Measurements from ENCODE around the gene ERC2. TPM values are rescaled to one million over a fixed set of nuclear protein-coding genes. Genes with fewer than 3 reads are reported as not detected.

The ERC2 gene
- total RNA-seq, 2 donors from 2014 or later, result 16.1 to 22.8 TPM

DNA sequence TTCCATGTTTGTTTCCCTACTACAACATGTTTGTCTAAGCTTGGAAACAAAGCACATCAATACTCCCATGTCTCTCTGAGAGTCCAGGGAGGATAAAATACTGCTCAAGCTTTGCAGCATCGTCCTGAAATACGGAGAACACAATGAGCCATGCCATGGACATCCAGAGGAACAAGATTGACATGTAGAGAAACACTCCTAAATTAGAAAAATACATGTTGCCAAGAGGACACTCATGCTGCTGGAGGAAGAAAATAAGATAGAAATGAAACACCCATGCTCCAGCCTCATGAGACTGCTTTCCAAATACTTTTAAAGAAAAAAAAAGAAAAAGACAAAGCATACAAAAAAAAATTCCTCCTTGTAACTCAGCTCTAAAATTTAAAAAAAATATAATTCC lies 387.0 kb downstream of the ERC2 start:
- TF ChIP-seq, protein P1, sequence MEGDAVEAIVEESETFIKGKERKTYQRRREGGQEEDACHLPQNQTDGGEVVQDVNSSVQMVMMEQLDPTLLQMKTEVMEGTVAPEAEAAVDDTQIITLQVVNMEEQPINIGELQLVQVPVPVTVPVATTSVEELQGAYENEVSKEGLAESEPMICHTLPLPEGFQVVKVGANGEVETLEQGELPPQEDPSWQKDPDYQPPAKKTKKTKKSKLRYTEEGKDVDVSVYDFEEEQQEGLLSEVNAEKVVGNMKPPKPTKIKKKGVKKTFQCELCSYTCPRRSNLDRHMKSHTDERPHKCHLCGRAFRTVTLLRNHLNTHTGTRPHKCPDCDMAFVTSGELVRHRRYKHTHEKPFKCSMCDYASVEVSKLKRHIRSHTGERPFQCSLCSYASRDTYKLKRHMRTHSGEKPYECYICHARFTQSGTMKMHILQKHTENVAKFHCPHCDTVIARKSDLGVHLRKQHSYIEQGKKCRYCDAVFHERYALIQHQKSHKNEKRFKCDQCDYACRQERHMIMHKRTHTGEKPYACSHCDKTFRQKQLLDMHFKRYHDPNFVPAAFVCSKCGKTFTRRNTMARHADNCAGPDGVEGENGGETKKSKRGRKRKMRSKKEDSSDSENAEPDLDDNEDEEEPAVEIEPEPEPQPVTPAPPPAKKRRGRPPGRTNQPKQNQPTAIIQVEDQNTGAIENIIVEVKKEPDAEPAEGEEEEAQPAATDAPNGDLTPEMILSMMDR (conservative IDR thresholded peaks at IDR 0.05), result no peak
- Histone ChIP-seq H3K27ac (ENCODE audit: low read depth, low read length) (no peak overlapping the region), H3K9me3 (ENCODE audit: control insufficient read depth, low read length) (no peaks in the 10 kb centered on the region), H3K27me3 (ENCODE audit: control insufficient read depth, insufficient read depth, low read length, poor library complexity, severe bottlenecking) (no peaks in the 10 kb centered on the region), H3K36me3 (ENCODE audit: control insufficient read depth, insufficient read depth, low read length) (no peaks in the 10 kb centered on the region), H3K4me3 (ENCODE audit: low read length) (no peak overlapping the region), H3K4me1 (ENCODE audit: control insufficient read depth, insufficient read depth, low read length) (no peaks in the 10 kb centered on the region), H3K9ac (ENCODE audit: extremely low read depth, low read length, poor library complexity, severe bottlenecking) (no peak overlapping the region)
- Mint-ChIP-seq H3K27me3 (ENCODE audit: insufficient read depth) (no peaks in the 10 kb centered on the region), H3K4me1 (no peaks in the 10 kb centered on the region), H3K4me3 (no peak overlapping the region), H3K27ac (no peak overlapping the region), H3K36me3 (ENCODE audit: low read depth) (no peaks in the 10 kb centered on the region), H3K9me3 (no peaks in the 10 kb centered on the region)
- 94 to 100% methylated on average over 2 of the region's 2 CpGs for WGBS, 2 experiments (ENCODE audit: insufficient coverage in 1 of 2, insufficient read length in 1 of 2)
- DNase-seq, result no peak

DNA sequence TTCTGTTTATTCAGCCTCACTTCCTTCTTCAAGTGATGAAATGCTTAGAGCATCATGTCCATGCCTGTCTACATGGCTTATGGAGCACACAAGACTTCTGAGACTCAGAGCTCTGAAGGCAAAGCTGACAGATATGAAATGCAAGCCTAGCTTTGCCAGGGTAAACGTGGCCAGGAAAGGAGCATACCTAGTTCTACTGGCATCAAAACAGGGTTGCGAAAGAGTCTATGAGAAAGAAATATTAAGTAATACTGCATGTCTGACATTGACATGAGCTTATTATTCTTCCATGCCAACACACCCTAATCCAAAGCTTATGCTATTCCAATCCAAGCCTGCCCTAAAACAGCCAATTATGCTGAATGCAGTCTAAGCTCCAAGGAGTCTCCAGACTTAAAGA lies 391.5 kb downstream of the ERC2 start:
- Histone ChIP-seq H3K9ac (ENCODE audit: extremely low read depth, low read length, poor library complexity, severe bottlenecking) (no peak overlapping the region), H3K4me1 (ENCODE audit: control insufficient read depth, insufficient read depth, low read length) (no peaks in the 10 kb centered on the region), H3K27ac (ENCODE audit: low read depth, low read length) (no peak overlapping the region), H3K9me3 (ENCODE audit: control insufficient read depth, low read length) (no peaks in the 10 kb centered on the region), H3K4me3 (ENCODE audit: low read length) (no peak overlapping the region), H3K27me3 (ENCODE audit: control insufficient read depth, insufficient read depth, low read length, poor library complexity, severe bottlenecking) (no peaks in the 10 kb centered on the region), H3K36me3 (ENCODE audit: control insufficient read depth, insufficient read depth, low read length) (no peaks in the 10 kb centered on the region)
- H3K27me3 Mint-ChIP-seq (ENCODE audit: insufficient read depth), result no peaks in the 10 kb centered on the region
- H3K4me3 Mint-ChIP-seq, result no peak overlapping the region
- no peaks in the 10 kb centered on the region for H3K4me1 Mint-ChIP-seq
- DNase-seq, result no peak
- no peaks in the 10 kb centered on the region for H3K9me3 Mint-ChIP-seq
- H3K36me3 Mint-ChIP-seq (ENCODE audit: low read depth), result no peaks in the 10 kb centered on the region
- H3K27ac Mint-ChIP-seq, result no peak overlapping the region
- TF ChIP-seq, protein P1 (conservative IDR thresholded peaks at IDR 0.05), result no peak
- WGBS, 2 experiments (ENCODE audit: insufficient coverage in 1 of 2, insufficient read length in 1 of 2), result 75 to 99% methylated on average over 1 to 2 of the region's 2 CpGs

DNA sequence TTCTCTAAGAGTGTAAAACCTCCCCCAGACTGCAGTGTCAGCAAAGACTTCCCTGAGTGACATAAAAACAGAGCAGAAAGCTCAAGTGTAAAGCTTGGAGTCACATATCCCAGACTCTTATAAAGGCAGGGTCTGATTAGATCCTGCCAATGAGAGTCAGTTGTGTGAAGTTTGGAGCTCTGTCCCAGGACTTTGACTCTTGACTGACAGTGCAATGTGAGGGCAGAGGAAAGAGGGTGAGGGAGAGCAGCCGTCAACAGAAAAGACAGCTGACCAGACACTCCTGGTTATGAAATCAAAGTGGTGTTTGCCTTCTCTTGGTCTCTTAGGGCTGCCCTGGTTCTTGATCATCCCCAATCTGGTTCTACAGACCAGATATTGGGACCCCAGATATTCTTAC lies 393.2 kb downstream of the ERC2 start:
- WGBS, 2 experiments (ENCODE audit: insufficient coverage in 1 of 2, insufficient read length in 1 of 2), result 53 to 67% methylated on average over 1 of the region's 1 CpG
- no peaks in the 10 kb centered on the region for H3K4me1 Mint-ChIP-seq
- H3K27me3 Mint-ChIP-seq (ENCODE audit: insufficient read depth), result no peaks in the 10 kb centered on the region
- H3K4me3 Mint-ChIP-seq, result no peak overlapping the region
- Histone ChIP-seq H3K4me1 (ENCODE audit: control insufficient read depth, insufficient read depth, low read length) (no peaks in the 10 kb centered on the region), H3K9me3 (ENCODE audit: control insufficient read depth, low read length) (no peaks in the 10 kb centered on the region), H3K9ac (ENCODE audit: extremely low read depth, low read length, poor library complexity, severe bottlenecking) (no peak overlapping the region), H3K4me3 (ENCODE audit: low read length) (no peak overlapping the region), H3K27me3 (ENCODE audit: control insufficient read depth, insufficient read depth, low read length, poor library complexity, severe bottlenecking) (no peaks in the 10 kb centered on the region), H3K36me3 (ENCODE audit: control insufficient read depth, insufficient read depth, low read length) (no peaks in the 10 kb centered on the region), H3K27ac (ENCODE audit: low read depth, low read length) (no peak overlapping the region)
- no peak overlapping the region for H3K27ac Mint-ChIP-seq
- no peaks in the 10 kb centered on the region for H3K36me3 Mint-ChIP-seq (ENCODE audit: low read depth)
- no peak for DNase-seq
- H3K9me3 Mint-ChIP-seq, result no peaks in the 10 kb centered on the region
- TF ChIP-seq, protein P1 (conservative IDR thresholded peaks at IDR 0.05), result no peak
